Body of pancreas (tissue), 4 donors: ENCODE data around the gene DOHH. TPM values are rescaled to one million over a fixed set of nuclear protein-coding genes. Genes with fewer than 3 reads are reported as not detected.

Source experiments
- ATAC-seq: fragments of 150-250 bp; one replicate; pipeline ENCODE4 v1.9.1; 2016
- DNase-seq, 4 donors: peaks; one replicate each; pipeline ENCODE4 v3.0.0-alpha.2; 2019
- H3K27ac ChIP-seq, 4 donors: fragments of 200-600 bp; sonication (generic); 1 replicate in 3 of 4; 2 replicates in 1 of 4; pipeline versions ENCODE4 v1.5.1 to v1.6.1; 2016 to 2019; ENCODE audit warnings: mild to moderate bottlenecking in 1 of 4, mixed read lengths in 1 of 4, moderate library complexity in 1 of 4
- H3K27me3 ChIP-seq, 2 donors: fragments of 200-600 bp; sonication (generic); one replicate each; pipeline ENCODE4 v1.6.0; 2016; ENCODE audit warnings: mild to moderate bottlenecking in 1 of 2
- H3K36me3 ChIP-seq, 2 donors: fragments of 200-600 bp; sonication (generic); replicated peaks in 1 of 2; 2 replicates each; pipeline ENCODE4 v1.5.1; 2016; ENCODE audit warnings: low read depth in 2 of 2; ENCODE audit not compliant: insufficient read depth in 1 of 2
- H3K4me1 ChIP-seq: fragments of 200-600 bp; sonication (generic); one replicate; pipeline ENCODE4 v1.6.0; 2016
- H3K4me3 ChIP-seq, 2 donors: fragments of 200-600 bp; sonication (generic); 1 replicate in 1 of 2; 2 replicates in 1 of 2; pipeline ENCODE4 v1.5.1; 2016 to 2019
- H3K9me3 ChIP-seq, 3 donors: fragments of 200-600 bp; sonication (generic); 1 replicate in 2 of 3; 2 replicates in 1 of 3; pipeline ENCODE4 v1.5.1; 2016
- CTCF ChIP-seq, 7 experiments: fragments of 450-650 bp in 4 of 7; fragments of 200-600 bp in 3 of 7; sonication (generic) in 3 of 7; IDR thresholded peaks; one replicate each; pipeline ENCODE4 v1.5.1; 2016 to 2019; ENCODE audit warnings: antibody characterized with exemption in 7 of 7
- POLR2A ChIP-seq, 3 donors: fragments of 450-650 bp; IDR thresholded peaks; one replicate each; pipeline ENCODE4 v1.6.1; 2016; ENCODE audit warnings: antibody characterized with exemption in 3 of 3, mild to moderate bottlenecking in 2 of 3
- WGBS, 2 donors: methylation state at CpG; one replicate each; pipeline ENCODE4 v1.1.5; 2017; 5-methylcytosine and 5-hydroxymethylcytosine counted together
- intact Hi-C: fragments of 100-400 bp; cut with DNase I; formaldehyde crosslinking; loops from one replicate; pipeline ENCODE4 v1.15.1; 2023
- total RNA-seq, 2 donors: library from RNA; depleted of rRNA; stranded (reverse); fragments of >200 nt; gene quantifications; one replicate each; pipeline ENCODE4 v1.1.0, GENCODE V29; 2016

The DOHH gene
- total RNA-seq, 2 donors from 2014 or later: 9.3 to 17.5 TPM

DNA sequence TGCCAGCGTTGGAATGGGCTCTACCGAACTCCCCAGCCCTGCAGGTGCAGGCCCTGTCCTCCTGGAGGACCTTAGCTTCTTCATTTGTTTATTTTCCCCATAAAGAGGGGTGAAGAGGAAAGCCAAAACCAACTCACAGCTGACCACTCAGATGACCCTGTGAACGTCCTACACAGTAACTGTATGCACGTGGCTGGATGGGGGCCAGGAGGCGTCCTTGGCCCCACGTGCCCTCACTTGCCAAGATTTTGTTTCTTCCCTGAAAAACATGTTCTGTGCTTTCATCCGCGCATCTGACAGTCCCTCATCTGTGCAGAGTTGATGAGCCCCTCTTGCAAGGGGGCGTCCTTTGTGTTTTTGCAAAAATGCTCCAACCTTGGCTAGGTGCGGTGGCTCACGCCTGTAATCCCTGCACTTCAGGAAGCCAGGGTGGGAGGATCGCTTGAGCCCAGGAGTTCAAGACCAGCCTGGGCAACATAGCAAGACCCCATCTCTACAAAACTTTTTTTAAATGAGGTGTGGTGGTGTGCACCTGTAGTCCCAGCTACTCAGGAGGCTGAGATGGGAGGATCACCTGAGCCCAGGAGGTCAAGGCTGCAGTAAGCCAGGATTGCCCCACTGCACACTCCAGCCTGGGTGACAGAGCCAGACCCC lies 33.2 kb upstream of the DOHH start:
- H3K27ac ChIP-seq: no peak overlapping the region
- DNase-seq (no peak), ATAC-seq (no peak)
- H3K36me3 ChIP-seq: peaks cover 0 to 20% of the 10 kb centered on the region in 2 donors
- H3K9me3 ChIP-seq: no peaks in the 10 kb centered on the region
- TF ChIP-seq CTCF (IDR thresholded peaks at IDR 0.05): no peak
- TF ChIP-seq POLR2A (IDR thresholded peaks at IDR 0.05): no peak
- no peak overlapping the region for H3K4me3 ChIP-seq
- no peaks in the 10 kb centered on the region for H3K4me1 ChIP-seq
- H3K27me3 ChIP-seq: no peaks in the 10 kb centered on the region
- WGBS, 2 donors: 81 to 83% methylated on average over 11 to 12 of the region's 12 CpGs
- intact Hi-C loops: no loop called here

DNA sequence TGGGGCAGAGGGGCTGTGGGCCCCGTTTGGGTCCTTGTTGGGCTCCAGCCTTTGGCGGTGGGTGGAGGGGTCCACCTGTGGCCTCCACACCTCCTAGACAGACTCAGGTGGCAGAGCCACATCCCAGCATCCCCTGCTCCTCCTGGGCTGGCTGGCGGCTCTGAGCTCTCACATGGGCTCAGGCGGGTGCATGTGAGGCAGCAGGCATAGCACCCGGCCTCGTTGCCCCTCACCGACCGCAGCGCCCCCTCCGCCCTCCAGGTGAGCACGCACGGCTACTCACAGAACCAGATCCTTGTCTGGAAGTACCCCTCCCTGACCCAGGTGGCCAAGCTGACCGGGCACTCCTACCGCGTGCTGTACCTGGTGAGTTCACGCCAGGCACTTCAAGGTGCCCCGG lies 32.6 kb upstream of the DOHH start:
- Histone ChIP-seq H3K9me3 (no peaks in the 10 kb centered on the region), H3K4me3 (no peak overlapping the region), H3K4me1 (no peaks in the 10 kb centered on the region), H3K36me3 (peaks cover 0 to 20% of the 10 kb centered on the region in 2 donors), H3K27me3 (no peaks in the 10 kb centered on the region), H3K27ac (no peak overlapping the region)
- no peak for DNase-seq
- no peak for ATAC-seq
- TF ChIP-seq CTCF (IDR thresholded peaks at IDR 0.05) (no peak), POLR2A (IDR thresholded peaks at IDR 0.05) (no peak)
- WGBS, 2 donors: 89% methylated on average over 11 of the region's 17 CpGs; no CpG with 5 or more reads in 1 of the 2 donors
- intact Hi-C loops: no loop called here

GRCh38 chr19:3532154-3532786 lies 31.8 kb upstream of the DOHH start:
- Histone ChIP-seq H3K4me1 (no peaks in the 10 kb centered on the region), H3K36me3 (peaks cover 0 to 24% of the 10 kb centered on the region in 2 donors), H3K27ac (no peak overlapping the region), H3K27me3 (no peaks in the 10 kb centered on the region), H3K9me3 (no peaks in the 10 kb centered on the region), H3K4me3 (no peak overlapping the region)
- no peak for TF ChIP-seq CTCF (IDR thresholded peaks at IDR 0.05)
- no peak for TF ChIP-seq POLR2A (IDR thresholded peaks at IDR 0.05)
- intact Hi-C loops: no loop called here
- 92 to 93% methylated on average over 3 to 33 of the region's 33 CpGs for WGBS, 2 donors
- ATAC-seq: no peak
- DNase-seq: no peak

DNA sequence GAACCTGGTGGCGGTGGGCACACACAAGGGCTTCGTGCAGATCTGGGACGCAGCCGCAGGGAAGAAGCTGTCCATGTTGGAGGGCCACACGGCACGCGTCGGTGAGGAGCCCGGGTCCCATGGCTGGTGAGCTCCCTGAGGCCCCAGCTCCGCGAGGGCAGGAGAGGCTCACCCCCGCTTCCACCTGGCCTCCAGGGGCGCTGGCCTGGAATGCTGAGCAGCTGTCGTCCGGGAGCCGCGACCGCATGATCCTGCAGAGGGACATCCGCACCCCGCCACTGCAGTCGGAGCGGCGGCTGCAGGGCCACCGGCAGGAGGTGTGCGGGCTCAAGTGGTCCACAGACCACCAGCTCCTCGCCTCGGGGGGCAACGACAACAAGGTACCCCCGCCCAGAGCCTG lies 31.2 kb upstream of the DOHH start:
- peaks cover 0 to 27% of the 10 kb centered on the region in 2 donors for H3K36me3 ChIP-seq
- WGBS, 2 donors: 91% methylated on average over 29 of the region's 29 CpGs; no CpG with 5 or more reads in 1 of the 2 donors

More for the DNA sequence above, 31.2 kb upstream of the DOHH start:
- no peak overlapping the region for H3K27ac ChIP-seq
- no peak for ATAC-seq
- H3K4me1 ChIP-seq: no peaks in the 10 kb centered on the region
- DNase-seq: no peak
- H3K9me3 ChIP-seq: no peaks in the 10 kb centered on the region
- intact Hi-C loops: no loop called here
- no peak for TF ChIP-seq POLR2A (IDR thresholded peaks at IDR 0.05)
- no peak for TF ChIP-seq CTCF (IDR thresholded peaks at IDR 0.05)
- H3K27me3 ChIP-seq: no peaks in the 10 kb centered on the region
- H3K4me3 ChIP-seq: no peak overlapping the region
